ENCODE data around the gene FNIP2. TPM values are rescaled to one million over a fixed set of nuclear protein-coding genes. Genes with fewer than 3 reads are reported as not detected.

Gene FNIP2
- total RNA-seq, 6 experiments from 2014 or later: 14.1 to 22.2 (median 18.2) TPM

DNA sequence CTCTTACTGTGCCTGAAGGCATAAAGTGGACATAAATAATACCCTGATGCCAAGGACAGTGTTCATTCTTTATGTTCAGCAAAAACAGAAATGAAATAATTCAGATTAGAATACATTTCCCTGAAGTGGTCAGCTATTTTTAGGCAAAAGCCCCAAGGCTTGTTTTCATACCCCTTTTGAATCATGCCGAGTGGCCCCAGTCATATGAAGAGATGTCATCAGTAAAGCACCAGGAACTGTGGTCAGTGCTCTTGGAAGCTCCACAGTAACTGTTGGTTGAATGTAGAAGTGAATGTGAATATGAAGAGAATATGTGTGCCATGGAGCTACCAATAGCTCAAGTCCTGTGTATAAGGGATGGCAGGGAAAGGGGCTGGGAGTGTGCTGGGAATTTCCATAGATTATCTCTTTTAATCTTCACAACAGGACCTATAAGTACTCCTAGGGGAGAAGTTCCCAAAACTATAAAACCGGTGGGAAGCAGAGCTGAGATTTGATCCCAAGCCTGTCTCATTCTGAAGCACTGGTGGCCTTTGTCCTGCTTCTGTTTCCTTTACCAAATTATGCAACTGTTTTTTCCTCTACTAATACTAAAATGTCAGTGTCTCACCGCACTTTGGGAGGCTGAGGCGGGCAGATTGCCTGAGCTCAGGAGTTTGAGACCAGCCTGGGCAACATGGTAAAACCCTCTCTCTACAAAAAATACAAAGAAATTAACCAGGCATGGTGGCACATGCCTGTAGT is 52.6 kb downstream of the FNIP2 start:
- Mint-ChIP-seq H3K36me3 (ENCODE audit: low read depth) (peaks cover 5% of the 10 kb centered on the region; the same call in 1 of the 2 replicates), H3K27me3 (ENCODE audit: insufficient read depth) (peaks cover 4% of the 10 kb centered on the region), H3K4me3 (peak overlapping the region; percentile 60), H3K27ac (peak overlapping the region; percentile 85), H3K9me3 (no peaks in the 10 kb centered on the region), H3K4me1 (ENCODE audit: low read depth) (peaks cover 79% of the 10 kb centered on the region)
- TF ChIP-seq, protein P1, sequence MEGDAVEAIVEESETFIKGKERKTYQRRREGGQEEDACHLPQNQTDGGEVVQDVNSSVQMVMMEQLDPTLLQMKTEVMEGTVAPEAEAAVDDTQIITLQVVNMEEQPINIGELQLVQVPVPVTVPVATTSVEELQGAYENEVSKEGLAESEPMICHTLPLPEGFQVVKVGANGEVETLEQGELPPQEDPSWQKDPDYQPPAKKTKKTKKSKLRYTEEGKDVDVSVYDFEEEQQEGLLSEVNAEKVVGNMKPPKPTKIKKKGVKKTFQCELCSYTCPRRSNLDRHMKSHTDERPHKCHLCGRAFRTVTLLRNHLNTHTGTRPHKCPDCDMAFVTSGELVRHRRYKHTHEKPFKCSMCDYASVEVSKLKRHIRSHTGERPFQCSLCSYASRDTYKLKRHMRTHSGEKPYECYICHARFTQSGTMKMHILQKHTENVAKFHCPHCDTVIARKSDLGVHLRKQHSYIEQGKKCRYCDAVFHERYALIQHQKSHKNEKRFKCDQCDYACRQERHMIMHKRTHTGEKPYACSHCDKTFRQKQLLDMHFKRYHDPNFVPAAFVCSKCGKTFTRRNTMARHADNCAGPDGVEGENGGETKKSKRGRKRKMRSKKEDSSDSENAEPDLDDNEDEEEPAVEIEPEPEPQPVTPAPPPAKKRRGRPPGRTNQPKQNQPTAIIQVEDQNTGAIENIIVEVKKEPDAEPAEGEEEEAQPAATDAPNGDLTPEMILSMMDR (IDR thresholded peaks at IDR 0.05): no peak
- peak; percentile 67 for DNase-seq

DNA sequence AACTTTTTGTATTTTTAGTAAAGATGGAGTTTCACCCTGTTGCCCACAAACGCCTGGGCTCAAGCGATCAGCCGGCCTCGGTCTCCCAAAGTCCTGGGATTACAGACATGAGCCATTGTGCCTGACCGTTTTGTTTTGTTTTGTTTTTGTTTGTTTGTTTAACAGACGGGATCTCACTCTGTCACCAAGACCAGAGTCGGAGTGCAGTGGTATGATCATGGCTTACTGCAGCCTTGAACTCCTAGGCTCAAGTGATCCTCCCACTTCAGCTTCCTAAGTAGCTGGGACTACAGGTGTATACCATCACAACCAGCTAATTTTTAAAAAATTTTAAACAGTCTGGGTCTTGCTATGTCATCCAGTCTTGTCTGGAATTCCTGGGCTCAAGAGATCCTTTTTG is 53.5 kb downstream of the FNIP2 start:
- TF ChIP-seq, protein P1 (IDR thresholded peaks at IDR 0.05): no peak
- peaks cover 4% of the 10 kb centered on the region for H3K27me3 Mint-ChIP-seq (ENCODE audit: insufficient read depth)
- peaks cover 81% of the 10 kb centered on the region for H3K4me1 Mint-ChIP-seq (ENCODE audit: low read depth)
- DNase-seq: no peak
- peak overlapping the region; percentile 10; the same call in 1 of the 2 replicates for H3K27ac Mint-ChIP-seq
- no peaks in the 10 kb centered on the region for H3K9me3 Mint-ChIP-seq
- no peak overlapping the region for H3K4me3 Mint-ChIP-seq
- H3K36me3 Mint-ChIP-seq (ENCODE audit: low read depth): peaks cover 12% of the 10 kb centered on the region; the same call in 1 of the 2 replicates

DNA sequence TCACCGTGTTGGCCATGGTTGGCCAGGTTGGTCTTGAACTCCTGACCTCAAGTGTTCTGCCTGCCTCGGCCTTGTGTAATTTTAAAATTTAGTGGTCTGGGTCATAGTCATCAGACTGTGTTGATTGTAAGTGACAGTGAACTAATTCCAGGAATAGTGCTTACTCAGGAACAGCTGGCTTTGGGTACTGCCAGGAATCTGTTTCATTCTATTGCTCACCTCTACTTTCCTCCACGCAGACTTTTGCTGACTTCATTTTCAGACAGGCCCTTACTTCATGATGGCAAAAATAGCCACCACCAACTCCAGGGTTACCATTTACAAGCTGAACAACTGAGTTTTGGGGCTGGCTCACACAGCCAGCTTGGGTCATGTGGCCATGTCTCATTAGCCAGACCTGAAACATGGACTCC is 54.6 kb downstream of the FNIP2 start:
- Mint-ChIP-seq H3K4me1 (ENCODE audit: low read depth) (peaks cover 74% of the 10 kb centered on the region), H3K36me3 (ENCODE audit: low read depth) (peaks cover 12% of the 10 kb centered on the region; the same call in 1 of the 2 replicates), H3K9me3 (no peaks in the 10 kb centered on the region), H3K4me3 (no peak overlapping the region), H3K27me3 (ENCODE audit: insufficient read depth) (peaks cover 4% of the 10 kb centered on the region), H3K27ac (peak overlapping the region; percentile 81)
- TF ChIP-seq, protein P1 (IDR thresholded peaks at IDR 0.05): no peak
- DNase-seq: peak; percentile 36

DNA sequence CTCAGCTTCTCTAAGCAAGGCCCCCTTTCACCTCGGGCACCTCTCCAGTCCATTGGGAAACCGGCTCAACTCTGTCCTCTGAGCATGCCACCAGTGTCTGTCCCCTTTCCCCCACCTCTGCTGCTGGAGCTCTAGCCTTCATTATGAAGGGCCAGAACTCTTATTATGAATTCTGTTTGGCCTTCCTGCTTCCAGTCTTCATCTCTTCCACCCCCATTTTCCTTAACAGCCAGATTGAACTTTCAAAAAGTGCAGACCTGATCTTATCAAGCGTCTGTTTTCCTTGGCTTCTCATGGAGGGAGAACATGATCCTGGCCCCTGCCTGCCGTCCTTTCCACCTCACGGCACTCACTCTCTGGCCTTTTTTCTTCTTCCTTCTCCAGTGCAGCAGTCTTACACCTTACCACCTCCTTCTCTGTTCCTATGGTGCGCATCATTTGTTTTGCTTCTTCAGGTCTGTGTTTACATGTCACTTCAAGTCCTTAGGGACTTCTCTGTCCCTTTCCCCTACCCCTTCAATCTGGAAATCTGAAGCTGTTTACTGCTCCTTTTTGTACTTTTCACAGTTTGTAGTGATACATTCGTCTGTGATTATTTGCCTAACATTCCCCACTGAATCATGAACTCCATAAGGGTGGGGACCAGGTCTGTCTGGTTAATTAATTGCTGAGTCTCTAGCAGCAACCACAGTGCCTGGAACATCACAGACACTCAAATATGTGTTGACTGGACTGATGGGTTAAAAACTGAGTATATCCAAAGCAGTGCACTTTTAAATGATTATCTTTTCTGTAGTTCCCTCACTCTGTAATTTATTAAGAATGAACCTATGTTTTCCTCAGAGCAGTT is 55.8 kb downstream of the FNIP2 start:
- peak overlapping the region; percentile 81 for H3K27ac Mint-ChIP-seq
- peak; percentile 20 for DNase-seq
- peaks cover 4% of the 10 kb centered on the region for H3K27me3 Mint-ChIP-seq (ENCODE audit: insufficient read depth)
- H3K9me3 Mint-ChIP-seq: no peaks in the 10 kb centered on the region
- TF ChIP-seq, protein P1 (IDR thresholded peaks at IDR 0.05): no peak
- peaks cover 19% of the 10 kb centered on the region; the same call in 1 of the 2 replicates for H3K36me3 Mint-ChIP-seq (ENCODE audit: low read depth)
- peak overlapping the region; percentile 27; the same call in 1 of the 2 replicates for H3K4me3 Mint-ChIP-seq
- peaks cover 63% of the 10 kb centered on the region for H3K4me1 Mint-ChIP-seq (ENCODE audit: low read depth)

DNA sequence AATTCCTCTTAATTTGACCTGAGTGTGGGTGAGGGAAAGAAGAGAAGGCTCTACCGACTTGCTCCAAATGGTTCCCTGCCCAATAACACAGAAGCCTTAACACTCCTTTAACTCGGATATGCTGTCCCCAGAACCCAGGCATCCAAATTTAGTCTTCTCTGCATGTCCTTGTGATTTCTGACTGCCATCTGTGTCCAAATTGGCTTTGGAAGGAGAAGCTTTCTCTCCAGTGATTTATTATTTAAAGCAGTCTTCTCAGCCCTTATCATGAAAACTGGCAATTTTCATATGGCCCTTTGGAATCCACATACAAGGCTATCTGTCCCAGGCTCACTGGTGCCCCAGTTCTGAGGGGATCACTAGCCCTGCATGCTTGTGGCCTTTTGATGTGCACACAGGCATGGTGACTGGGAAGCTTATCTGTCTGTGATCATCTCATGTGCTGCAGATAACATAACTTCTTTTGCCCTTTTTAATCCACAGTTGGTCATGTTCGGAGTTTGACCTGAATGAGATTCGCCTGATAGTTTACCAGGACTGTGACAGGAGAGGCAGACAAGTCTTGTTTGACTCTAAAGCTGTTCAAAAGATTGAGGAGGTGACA is 56.7 kb downstream of the FNIP2 start:
- Mint-ChIP-seq H3K4me3 (no peak overlapping the region), H3K27ac (peak overlapping the region; percentile 81), H3K36me3 (ENCODE audit: low read depth) (peaks cover 26% of the 10 kb centered on the region; the same call in 1 of the 2 replicates), H3K27me3 (ENCODE audit: insufficient read depth) (peaks cover 2% of the 10 kb centered on the region; the same call in 1 of the 2 replicates), H3K4me1 (ENCODE audit: low read depth) (peaks cover 54% of the 10 kb centered on the region), H3K9me3 (no peaks in the 10 kb centered on the region)
- TF ChIP-seq, protein P1 (IDR thresholded peaks at IDR 0.05): no peak
- DNase-seq: no peak
